Fibroblast of lung (primary cell): ENCODE results near the gene KCNH6. TPM values are rescaled to one million over a fixed set of nuclear protein-coding genes. Genes with fewer than 3 reads are reported as not detected.

Experiments
- DNase-seq, 2 donors: peaks; one replicate each; pipeline versions ENCODE4 v3.0.0 to v3.0.0-alpha.2; 2010; ENCODE audit warnings: low read depth in 2 of 2
- H2AFZ ChIP-seq: 2 replicates; pipeline ENCODE4 v1.5.1; 2012; ENCODE audit warnings: low read length, control low read depth, inconsistent platforms
- H3K27ac ChIP-seq: 2 replicates; pipeline ENCODE4 v1.5.1; 2011; ENCODE audit warnings: low read length, control low read depth; ENCODE audit not compliant: insufficient read depth
- H3K27me3 ChIP-seq: 2 replicates; pipeline ENCODE4 v1.5.1; 2011; ENCODE audit warnings: mild to moderate bottlenecking, low read length; ENCODE audit not compliant: control insufficient read depth, insufficient read depth
- H3K36me3 ChIP-seq: 2 replicates; pipeline ENCODE4 v1.5.1; 2011; ENCODE audit warnings: low read length; ENCODE audit not compliant: control insufficient read depth, insufficient read depth
- H3K4me1 ChIP-seq: 2 replicates; pipeline ENCODE4 v1.5.1; 2011; ENCODE audit warnings: low read length; ENCODE audit not compliant: control insufficient read depth, insufficient read depth; ENCODE audit errors: extremely low read depth
- H3K4me2 ChIP-seq: 2 replicates; pipeline ENCODE4 v1.5.1; 2011; ENCODE audit warnings: low read length, control low read depth; ENCODE audit not compliant: insufficient read depth; ENCODE audit errors: extremely low read depth
- H3K4me3 ChIP-seq, 4 experiments: fragments of 200-600 bp in 1 of 4; sonication (generic) in 1 of 4; replicated peaks in 1 of 4; 2 replicates each; pipeline ENCODE4 v1.5.1; 2011 to 2016; ENCODE audit warnings: low read length in 4 of 4, low read depth in 3 of 4, mild to moderate bottlenecking in 3 of 4, control low read depth in 2 of 4, inconsistent platforms in 1 of 4, mixed read lengths in 1 of 4; ENCODE audit not compliant: insufficient read depth in 1 of 4; ENCODE audit errors: control extremely low read depth in 1 of 4
- H3K79me2 ChIP-seq: 2 replicates; pipeline ENCODE4 v1.5.1; 2012; ENCODE audit warnings: mild to moderate bottlenecking, low read length, inconsistent platforms; ENCODE audit not compliant: control insufficient read depth, insufficient read depth
- H3K9ac ChIP-seq: 2 replicates; pipeline ENCODE4 v1.5.1; 2011; ENCODE audit warnings: mild to moderate bottlenecking, low read length, control low read depth; ENCODE audit not compliant: insufficient read depth
- H3K9me3 ChIP-seq: 2 replicates; pipeline ENCODE4 v1.5.1; 2012; ENCODE audit warnings: low read depth, low read length; ENCODE audit not compliant: control insufficient read depth, insufficient read depth
- H4K20me1 ChIP-seq: 2 replicates; pipeline ENCODE4 v1.5.1; 2011; ENCODE audit warnings: low read length; ENCODE audit not compliant: control insufficient read depth, insufficient read depth; ENCODE audit errors: extremely low read depth
- EZH2 ChIP-seq: IDR thresholded peaks from 2 replicates; pipeline ENCODE4 v1.5.1; 2012; ENCODE audit warnings: low read length, control low read depth, mild to moderate bottlenecking; ENCODE audit errors: missing control alignments
- polyA plus RNA-seq, 2 donors: library from polyadenylated mRNA; depleted of rRNA in 1 of 2; stranded (reverse) in 1 of 2; unstranded in 1 of 2; fragments of >200 nt; gene quantifications; 2 replicates each; pipeline ENCODE4 v1.2.1, GENCODE V29; 2011 to 2012; ENCODE audit warnings: missing spikeins in 1 of 2
- total RNA-seq: library from RNA; depleted of rRNA; stranded (reverse); fragments of >200 nt; gene quantifications from 2 replicates; pipeline ENCODE4 v1.2.1, GENCODE V29; 2014
- TF ChIP-seq, protein P1 (sequence below), 2 donors: IDR thresholded peaks in 1 of 2; conservative IDR thresholded peaks in 1 of 2; 1 replicate in 1 of 2; 2 replicates in 1 of 2; pipeline ENCODE4 v1.5.1; 2011 to 2012; ENCODE audit warnings: low read length in 2 of 2, control low read depth in 1 of 2, inconsistent platforms in 1 of 2, low read depth in 1 of 2, mild to moderate bottlenecking in 1 of 2

Gene KCNH6
- total and polyA plus RNA-seq, 2 donors (not counting 1 experiment from before 2014, with no cell fraction given): not detected

- H3K4me1 ChIP-seq: no peaks in the 10 kb centered on the region
- H2AFZ ChIP-seq: no peak overlapping the region
- no peaks in the 10 kb centered on the region for H3K9me3 ChIP-seq
- H3K4me2 ChIP-seq: no peak overlapping the region
- no peak overlapping the region for H3K9ac ChIP-seq
- no peak overlapping the region for H3K27ac ChIP-seq
- peaks cover 63% of the 10 kb centered on the region for H3K79me2 ChIP-seq
- no peaks in the 10 kb centered on the region for H4K20me1 ChIP-seq
- TF ChIP-seq, protein P1, sequence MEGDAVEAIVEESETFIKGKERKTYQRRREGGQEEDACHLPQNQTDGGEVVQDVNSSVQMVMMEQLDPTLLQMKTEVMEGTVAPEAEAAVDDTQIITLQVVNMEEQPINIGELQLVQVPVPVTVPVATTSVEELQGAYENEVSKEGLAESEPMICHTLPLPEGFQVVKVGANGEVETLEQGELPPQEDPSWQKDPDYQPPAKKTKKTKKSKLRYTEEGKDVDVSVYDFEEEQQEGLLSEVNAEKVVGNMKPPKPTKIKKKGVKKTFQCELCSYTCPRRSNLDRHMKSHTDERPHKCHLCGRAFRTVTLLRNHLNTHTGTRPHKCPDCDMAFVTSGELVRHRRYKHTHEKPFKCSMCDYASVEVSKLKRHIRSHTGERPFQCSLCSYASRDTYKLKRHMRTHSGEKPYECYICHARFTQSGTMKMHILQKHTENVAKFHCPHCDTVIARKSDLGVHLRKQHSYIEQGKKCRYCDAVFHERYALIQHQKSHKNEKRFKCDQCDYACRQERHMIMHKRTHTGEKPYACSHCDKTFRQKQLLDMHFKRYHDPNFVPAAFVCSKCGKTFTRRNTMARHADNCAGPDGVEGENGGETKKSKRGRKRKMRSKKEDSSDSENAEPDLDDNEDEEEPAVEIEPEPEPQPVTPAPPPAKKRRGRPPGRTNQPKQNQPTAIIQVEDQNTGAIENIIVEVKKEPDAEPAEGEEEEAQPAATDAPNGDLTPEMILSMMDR (conservative IDR thresholded peaks at IDR 0.05 in 1 of 2, IDR thresholded peaks at IDR 0.05 in 1 of 2; ENCODE audit: low read depth in 1 of 2, low read length in 2 of 2): no peak
- TF ChIP-seq EZH2: no peak
- H3K4me3 ChIP-seq: no peak overlapping the region
- no peaks in the 10 kb centered on the region for H3K27me3 ChIP-seq
- H3K36me3 ChIP-seq: no peaks in the 10 kb centered on the region
- DNase-seq: no peak
These were observed 40.2 kb downstream of the KCNH6 start for GRCh38 chr17:63563339-63563738.

- Histone ChIP-seq H3K9ac (no peak overlapping the region), H2AFZ (no peak overlapping the region), H3K4me1 (no peaks in the 10 kb centered on the region), H3K4me2 (no peak overlapping the region), H3K9me3 (no peaks in the 10 kb centered on the region), H4K20me1 (no peaks in the 10 kb centered on the region), H3K27ac (no peak overlapping the region), H3K36me3 (no peaks in the 10 kb centered on the region), H3K4me3 (no peak overlapping the region), H3K79me2 (peaks cover 65% of the 10 kb centered on the region), H3K27me3 (no peaks in the 10 kb centered on the region)
- no peak for TF ChIP-seq EZH2
- TF ChIP-seq, protein P1 (conservative IDR thresholded peaks at IDR 0.05 in 1 of 2, IDR thresholded peaks at IDR 0.05 in 1 of 2; ENCODE audit: low read depth in 1 of 2, low read length in 2 of 2): no peak
- no peak for DNase-seq
These were observed 41.4 kb downstream of the KCNH6 start for GRCh38 chr17:63564562-63564961.

DNA sequence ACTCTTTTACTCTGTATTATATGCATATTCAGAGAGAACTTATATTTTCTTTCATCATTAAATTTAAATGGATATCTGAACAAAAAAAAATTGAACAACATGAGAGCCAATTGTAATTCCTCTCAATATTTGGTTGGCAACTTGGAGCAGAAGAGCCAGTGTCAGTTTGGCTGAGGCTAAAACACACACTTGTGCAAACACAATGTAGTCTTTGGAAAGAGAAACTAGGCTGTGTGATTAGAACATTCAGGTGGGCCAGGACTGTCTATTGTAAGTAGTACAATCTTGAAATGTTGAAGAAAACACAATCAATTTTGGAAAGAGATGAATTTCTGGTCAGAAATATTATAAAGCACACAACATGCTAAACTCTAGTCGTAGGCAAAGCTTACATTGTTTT, 44.1 kb downstream of the KCNH6 start:
- Histone ChIP-seq H3K27me3 (no peaks in the 10 kb centered on the region), H2AFZ (no peak overlapping the region), H3K4me2 (no peak overlapping the region), H3K9ac (no peak overlapping the region), H3K79me2 (peaks cover 53% of the 10 kb centered on the region), H3K27ac (no peak overlapping the region), H3K36me3 (no peaks in the 10 kb centered on the region), H3K4me3 (no peak overlapping the region), H3K4me1 (peaks cover 7% of the 10 kb centered on the region), H4K20me1 (no peaks in the 10 kb centered on the region), H3K9me3 (no peaks in the 10 kb centered on the region)
- TF ChIP-seq, protein P1 (conservative IDR thresholded peaks at IDR 0.05 in 1 of 2, IDR thresholded peaks at IDR 0.05 in 1 of 2; ENCODE audit: low read depth in 1 of 2, low read length in 2 of 2): no peak
- TF ChIP-seq EZH2: no peak
- no peak for DNase-seq
